Measurements from ENCODE around the gene TMEM80.

DNA sequence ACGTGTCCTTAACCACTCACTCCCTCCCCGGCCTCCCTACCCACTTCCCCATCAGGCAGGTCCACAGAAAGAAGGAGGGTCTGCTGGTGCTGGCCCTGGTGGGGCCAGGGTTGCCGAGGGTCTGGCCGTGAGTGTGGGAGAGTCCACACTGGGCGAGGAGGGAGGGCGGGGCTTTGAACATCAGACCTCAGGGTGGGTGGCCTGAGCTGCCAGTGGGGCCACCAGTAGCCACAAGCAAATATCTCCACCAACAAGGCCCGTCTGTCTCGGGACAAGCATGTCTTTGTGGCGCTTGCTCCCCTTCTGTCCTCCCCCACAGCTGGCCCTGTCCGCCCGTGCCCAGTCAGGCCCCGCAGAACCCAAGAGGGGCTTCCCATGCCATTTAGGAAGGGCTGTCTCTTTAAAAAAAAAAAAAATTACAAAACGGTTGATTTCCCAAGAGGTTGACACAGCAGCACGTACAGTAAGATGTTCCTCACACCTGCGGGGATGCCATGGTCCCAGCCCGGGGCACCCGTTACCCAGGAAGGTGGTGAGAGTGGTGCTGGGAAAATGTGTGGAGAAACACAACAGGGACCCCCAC lies 34.0 kb downstream of the TMEM80 start:
- TF ChIP-seq, protein P1, sequence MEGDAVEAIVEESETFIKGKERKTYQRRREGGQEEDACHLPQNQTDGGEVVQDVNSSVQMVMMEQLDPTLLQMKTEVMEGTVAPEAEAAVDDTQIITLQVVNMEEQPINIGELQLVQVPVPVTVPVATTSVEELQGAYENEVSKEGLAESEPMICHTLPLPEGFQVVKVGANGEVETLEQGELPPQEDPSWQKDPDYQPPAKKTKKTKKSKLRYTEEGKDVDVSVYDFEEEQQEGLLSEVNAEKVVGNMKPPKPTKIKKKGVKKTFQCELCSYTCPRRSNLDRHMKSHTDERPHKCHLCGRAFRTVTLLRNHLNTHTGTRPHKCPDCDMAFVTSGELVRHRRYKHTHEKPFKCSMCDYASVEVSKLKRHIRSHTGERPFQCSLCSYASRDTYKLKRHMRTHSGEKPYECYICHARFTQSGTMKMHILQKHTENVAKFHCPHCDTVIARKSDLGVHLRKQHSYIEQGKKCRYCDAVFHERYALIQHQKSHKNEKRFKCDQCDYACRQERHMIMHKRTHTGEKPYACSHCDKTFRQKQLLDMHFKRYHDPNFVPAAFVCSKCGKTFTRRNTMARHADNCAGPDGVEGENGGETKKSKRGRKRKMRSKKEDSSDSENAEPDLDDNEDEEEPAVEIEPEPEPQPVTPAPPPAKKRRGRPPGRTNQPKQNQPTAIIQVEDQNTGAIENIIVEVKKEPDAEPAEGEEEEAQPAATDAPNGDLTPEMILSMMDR (IDR thresholded peaks at IDR 0.05) = peak in 1 of 5 experiments; percentile 14
- TF ChIP-seq POLR2A (IDR thresholded peaks at IDR 0.05) = no peak

Data from tibial nerve (tissue), 3 donors.